Body of pancreas (tissue), 4 donors: ENCODE measurements around the gene UCP2.

Source experiments
- CTCF ChIP-seq, 7 experiments: fragments of 450-650 bp in 4 of 7; fragments of 200-600 bp in 3 of 7; sonication (generic) in 3 of 7; IDR thresholded peaks; one replicate each; pipeline ENCODE4 v1.5.1; 2016 to 2019; ENCODE audit warnings: antibody characterized with exemption in 7 of 7
- POLR2A ChIP-seq, 3 donors: fragments of 450-650 bp; IDR thresholded peaks; one replicate each; pipeline ENCODE4 v1.6.1; 2016; ENCODE audit warnings: antibody characterized with exemption in 3 of 3, mild to moderate bottlenecking in 2 of 3

DNA sequence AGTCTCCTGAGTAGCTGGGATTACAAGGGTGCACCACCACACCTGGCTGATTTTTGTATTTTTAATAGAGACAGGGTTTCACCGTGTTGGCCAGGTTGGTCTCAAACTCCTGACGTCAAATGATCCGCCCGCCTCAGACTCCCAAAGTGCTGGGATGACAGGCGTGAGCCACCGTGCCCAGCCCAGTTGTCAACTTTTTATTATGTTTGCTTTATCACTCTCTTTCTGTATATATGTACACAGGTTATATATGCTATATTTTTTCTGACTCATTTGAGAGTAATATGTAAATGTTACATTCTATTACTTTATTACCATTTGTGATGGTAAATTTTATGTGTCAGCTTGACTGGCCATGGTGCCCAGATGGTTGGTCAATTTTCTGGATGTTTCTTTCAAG lies 50.7 kb downstream of the UCP2 start:
- TF ChIP-seq CTCF (IDR thresholded peaks at IDR 0.05) (no peak), POLR2A (IDR thresholded peaks at IDR 0.05) (no peak)
